Smooth muscle cell (in vitro differentiated cells): ENCODE results near the gene AGPS. TPM values are rescaled to one million over a fixed set of nuclear protein-coding genes. Genes with fewer than 3 reads are reported as not detected.
"Not testable (repeated sequence)": the region's sequence is repeated elsewhere in the genome, so short reads cannot be mapped to it uniquely, and the experiment has no call there.

ENCODE experiments used
- DNase-seq: peaks from one replicate; lab custom pipeline; 2025; ENCODE audit not compliant: unreplicated experiment; lab: John Stamatoyannopoulos, UW
- H2AFZ ChIP-seq: fragments of 200-600 bp; sonication (generic); 2 replicates; pipeline ENCODE4 v1.6.0; 2016; ENCODE audit warnings: antibody characterized with exemption, low read depth, mild to moderate bottlenecking
- H3F3A ChIP-seq: fragments of 200-600 bp; sonication (generic); 2 replicates; pipeline ENCODE4 v1.6.0; 2017; ENCODE audit warnings: antibody characterized with exemption, low read depth
- H3K27ac ChIP-seq: fragments of 200-600 bp; sonication (generic); 2 replicates; pipeline ENCODE4 v1.5.1; 2016; ENCODE audit warnings: low read depth, mild to moderate bottlenecking
- H3K27me3 ChIP-seq: fragments of 200-600 bp; sonication (generic); 2 replicates; pipeline ENCODE4 v1.6.1; 2016; ENCODE audit warnings: low read depth, mild to moderate bottlenecking
- H3K36me3 ChIP-seq: fragments of 200-600 bp; sonication (generic); 2 replicates; pipeline ENCODE4 v1.5.1; 2016; ENCODE audit warnings: low read depth
- H3K4me1 ChIP-seq: fragments of 200-600 bp; sonication (generic); 2 replicates; pipeline ENCODE4 v1.5.1; 2016; ENCODE audit warnings: low read depth
- H3K4me2 ChIP-seq: fragments of 200-600 bp; sonication (generic); 2 replicates; pipeline ENCODE4 v1.6.0; 2016; ENCODE audit warnings: mild to moderate bottlenecking
- H3K4me3 ChIP-seq: fragments of 200-600 bp; sonication (generic); 2 replicates; pipeline ENCODE4 v1.5.1; 2016; ENCODE audit warnings: mild to moderate bottlenecking
- H3K79me2 ChIP-seq: fragments of 200-600 bp; sonication (generic); 2 replicates; pipeline ENCODE4 v1.6.0; 2016; ENCODE audit warnings: low read depth, mild to moderate bottlenecking
- H3K9ac ChIP-seq: fragments of 200-600 bp; sonication (generic); 2 replicates; pipeline ENCODE4 v1.6.0; 2016; ENCODE audit warnings: low read depth
- H3K9me3 ChIP-seq: fragments of 200-600 bp; sonication (generic); replicated peaks from 2 replicates; pipeline ENCODE4 v1.5.1; 2016; ENCODE audit warnings: low read depth
- H4K20me1 ChIP-seq: fragments of 200-600 bp; sonication (generic); 2 replicates; pipeline ENCODE4 v1.6.0; 2016; ENCODE audit warnings: low read depth
- CTCF ChIP-seq: fragments of 200-600 bp; sonication (generic); IDR thresholded peaks from 2 replicates; pipeline ENCODE4 v1.5.1; 2017; ENCODE audit warnings: borderline replicate concordance, mild to moderate bottlenecking, antibody characterized with exemption; ENCODE audit not compliant: insufficient read depth, poor library complexity, severe bottlenecking
- WGBS: methylation state at CpG from one replicate; pipeline ENCODE4 v1.1.7; 2016; ENCODE audit warnings: low lambda C conversion rate; 5-methylcytosine and 5-hydroxymethylcytosine counted together
- polyA plus RNA-seq: library from polyadenylated mRNA; unstranded; fragments of >200 nt; fragmentation: Nextera tagmentation; extraction: Ambion mirVana; gene quantifications from 2 replicates; pipeline ENCODE4 v1.2.1, GENCODE V29; 2016
- total RNA-seq: library from RNA; depleted of rRNA; stranded (reverse); fragments of >200 nt; gene quantifications from 2 replicates; pipeline ENCODE4 v1.2.3, GENCODE V29; 2014

AGPS gene
- total and polyA plus RNA-seq, 2 experiments from 2014 or later, result 19.5 to 41.4 TPM

- Histone ChIP-seq H3K79me2 (no peaks in the 10 kb centered on the region), H3F3A (peaks cover 4% of the 10 kb centered on the region), H4K20me1 (no peaks in the 10 kb centered on the region), H3K9ac (no peak overlapping the region), H3K4me1 (no peaks in the 10 kb centered on the region), H3K4me3 (no peak overlapping the region), H3K27ac (no peak overlapping the region), H3K27me3 (no peaks in the 10 kb centered on the region), H2AFZ (no peak overlapping the region), H3K4me2 (no peak overlapping the region), H3K9me3 (no peaks in the 10 kb centered on the region), H3K36me3 (no peaks in the 10 kb centered on the region)
- DNase-seq, result no peak
- 98% methylated on average over 3 of the region's 3 CpGs for WGBS
- TF ChIP-seq CTCF, result no peak
Observed at GRCh38 chr2:177348733-177349693, 43.6 kb upstream of the AGPS start.

DNA sequence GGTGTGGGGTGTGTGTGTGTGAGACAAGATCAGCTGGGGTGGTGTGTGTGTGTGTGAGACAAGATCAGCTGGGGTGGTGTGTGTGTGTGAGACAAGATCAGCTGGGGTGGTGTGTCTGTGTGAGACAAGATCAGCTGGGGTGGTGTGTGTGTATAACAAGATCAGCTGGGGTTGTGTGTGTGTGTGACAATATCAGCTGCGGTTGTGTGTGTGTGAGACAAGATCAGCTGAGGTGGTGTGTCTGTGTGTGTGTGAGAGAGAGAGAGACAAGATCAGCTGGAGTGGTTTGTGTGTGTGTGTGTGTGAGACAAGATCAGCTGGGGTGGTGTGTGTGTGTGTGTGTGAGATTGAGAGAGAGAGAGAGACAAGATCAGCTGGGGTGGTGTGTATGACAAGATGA is 41.9 kb upstream of the AGPS start:
- not testable (repeated sequence) for DNase-seq, H3K9me3 ChIP-seq, H3F3A ChIP-seq, H4K20me1 ChIP-seq, H3K79me2 ChIP-seq, H3K4me1 ChIP-seq, H3K4me2 ChIP-seq, H3K27ac ChIP-seq, H3K36me3 ChIP-seq, H3K27me3 ChIP-seq, H3K9ac ChIP-seq, H2AFZ ChIP-seq, H3K4me3 ChIP-seq
- 100% methylated on average over 1 of the region's 1 CpG for WGBS

DNA sequence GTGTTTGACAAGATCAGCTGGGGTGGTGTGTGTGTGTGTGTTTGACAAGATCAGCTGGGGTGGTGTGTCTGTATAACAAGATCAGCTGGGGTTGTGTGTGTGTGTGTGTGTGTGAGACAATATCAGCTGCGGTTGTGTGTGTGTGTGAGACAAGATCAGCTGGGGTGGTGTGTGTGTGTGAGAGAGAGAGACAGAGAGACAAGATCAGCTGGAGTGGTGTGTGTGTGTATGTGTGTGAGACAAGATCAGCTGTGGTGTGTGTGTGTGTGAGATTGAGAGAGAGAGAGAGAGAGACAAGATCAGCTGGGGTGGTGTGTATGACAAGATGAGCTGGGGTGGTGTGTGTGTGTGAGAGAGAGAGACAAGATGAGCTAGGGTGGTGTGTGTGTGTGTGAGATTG is 41.5 kb upstream of the AGPS start:
- H3K9me3 ChIP-seq, H3F3A ChIP-seq, H4K20me1 ChIP-seq, H3K9ac ChIP-seq, DNase-seq, H3K79me2 ChIP-seq, H3K4me1 ChIP-seq, H2AFZ ChIP-seq, H3K27ac ChIP-seq, H3K4me3 ChIP-seq, H3K4me2 ChIP-seq, H3K36me3 ChIP-seq, H3K27me3 ChIP-seq: not testable (repeated sequence)
- 94% methylated on average over 1 of the region's 1 CpG for WGBS

DNA sequence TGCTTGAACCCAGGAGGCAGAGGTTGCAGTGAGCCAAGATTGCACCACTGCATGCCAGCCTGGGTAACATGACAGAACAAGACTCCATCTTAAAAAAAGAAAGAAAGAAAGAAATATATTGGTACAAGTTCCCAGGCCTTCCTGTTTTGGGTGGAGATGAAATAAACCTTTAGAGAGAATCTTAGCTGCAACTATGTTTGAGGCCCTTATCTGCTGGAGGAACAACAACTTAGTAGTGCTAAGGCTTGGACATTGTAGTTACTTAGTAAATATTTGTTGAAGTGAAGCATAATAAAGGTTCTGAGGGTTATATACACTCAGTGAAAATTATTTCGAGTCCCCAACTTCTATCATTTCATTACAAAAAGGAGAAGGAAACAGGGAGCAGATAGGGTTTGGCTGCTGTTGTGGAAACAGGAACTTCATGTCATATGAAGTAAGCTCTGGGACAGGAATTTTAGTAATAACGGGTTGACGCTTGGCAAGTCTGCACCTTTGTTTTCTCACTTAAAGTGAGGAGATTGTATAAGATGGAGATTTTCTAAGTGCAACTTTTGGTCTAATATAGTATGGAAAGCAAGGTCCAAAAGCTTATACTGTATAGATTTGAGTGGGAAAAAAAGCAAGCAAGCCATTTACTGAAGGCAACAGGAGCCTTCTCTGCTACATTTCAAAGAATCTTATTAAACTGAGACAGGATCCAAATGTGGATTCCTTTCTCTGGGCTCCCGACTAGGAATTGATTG is 40.0 kb upstream of the AGPS start:
- no peak overlapping the region for H3K9ac ChIP-seq
- no peaks in the 10 kb centered on the region for H3K36me3 ChIP-seq
- no peaks in the 10 kb centered on the region for H3K9me3 ChIP-seq
- WGBS, result 72% methylated on average over 4 of the region's 4 CpGs
- H3K79me2 ChIP-seq, result no peaks in the 10 kb centered on the region
- H3K4me2 ChIP-seq, result no peak overlapping the region
- H3K27me3 ChIP-seq, result no peaks in the 10 kb centered on the region
- no peak for DNase-seq
- no peaks in the 10 kb centered on the region for H3K4me1 ChIP-seq
- no peak overlapping the region for H2AFZ ChIP-seq
- peaks cover 4% of the 10 kb centered on the region for H3F3A ChIP-seq
- no peak overlapping the region for H3K4me3 ChIP-seq
- TF ChIP-seq CTCF, result no peak
- no peaks in the 10 kb centered on the region for H4K20me1 ChIP-seq
- H3K27ac ChIP-seq, result no peak overlapping the region
